RWPE1 (cell line): ENCODE results near the gene PER3.
A peak's percentile ranks its signal among the peaks of the same experiment; 100 is the strongest.
"Not testable (repeated sequence)": the region's sequence is repeated elsewhere in the genome, so short reads cannot be mapped to it uniquely, and the experiment has no call there.

Source experiments
- CTCF ChIA-PET: fragments of 350-600 bp; sonication (Branson Sonifier 250); formaldehyde crosslinking; extraction: SDS; loops from one replicate; lab custom pipeline; 2021; lab: Yijun Ruan, JAX
- POLR2A ChIA-PET: fragments of 400-600 bp; formaldehyde crosslinking; extraction: SDS; loops from one replicate; lab custom pipeline; 2020; ENCODE audit warnings: antibody characterized with exemption; ENCODE audit not compliant: low non-redundant PET; lab: Yijun Ruan, JAX
- DNase-seq: peaks from one replicate; pipeline ENCODE4 v3.0.0; 2012; ENCODE audit warnings: low spot score
- H3K27ac ChIP-seq: fragments of 450-650 bp; 2 replicates; pipeline ENCODE4 v1.5.1; 2017
- CTCF ChIP-seq: fragments of 450-650 bp; conservative IDR thresholded peaks from 2 replicates; pipeline ENCODE4 v1.5.1; 2017; ENCODE audit warnings: low read depth, mild to moderate bottlenecking

Gene PER3

GRCh38 chr1:7781923-7782495 is 2.1 kb upstream of the PER3 start:
- H3K27ac ChIP-seq, result peak overlapping the region; percentile 63
- POLR2A ChIA-PET, result no interaction called here
- DNase-seq, result no peak
- no peak for TF ChIP-seq CTCF
- CTCF ChIA-PET, result interaction anchor here (0.6 kb wide), 1 partner anchor 120 kb away, joined by 3 read pairs; no protein-coding TSS in a partner anchor

GRCh38 chr1:7783178-7783711 is 846 bp upstream of the PER3 start:
- POLR2A ChIA-PET, result interaction anchor here (0.6 kb wide), 1 partner anchor 178 kb away, joined by 3 read pairs; no protein-coding TSS in a partner anchor
- peak overlapping the region; percentile 88 for H3K27ac ChIP-seq
- CTCF ChIA-PET, result interaction anchor here (0.7 kb wide), 1 partner anchor 117 kb away, joined by 3 read pairs; no protein-coding TSS in a partner anchor
- TF ChIP-seq CTCF, result no peak
- DNase-seq, result peak; percentile 71

- CTCF ChIA-PET, result interaction anchor here (1.1 kb wide), 1 partner anchor 34 kb away, joined by 4 read pairs; no protein-coding TSS in a partner anchor
- no peak for TF ChIP-seq CTCF
- peak overlapping the region; percentile 88 for H3K27ac ChIP-seq
- no peak for DNase-seq
- POLR2A ChIA-PET, result no interaction called here
These were observed 491 bp downstream of the PER3 start for GRCh38 chr1:7784492-7785071.

- DNase-seq, result no peak
- TF ChIP-seq CTCF, result no peak
- ChIA-PET CTCF (interaction anchor here (0.6 kb wide), 1 partner anchor 19 kb away, joined by 3 read pairs; no protein-coding TSS in a partner anchor), POLR2A (no interaction called here)
- H3K27ac ChIP-seq, result peak overlapping the region; percentile 88
These were observed 1.0 kb downstream of the PER3 start for GRCh38 chr1:7785108-7785507.

- DNase-seq, result no peak
- POLR2A ChIA-PET, result no interaction called here
- no peak for TF ChIP-seq CTCF
- no peak overlapping the region for H3K27ac ChIP-seq
- CTCF ChIA-PET, result no interaction called here
These were observed 2.7 kb downstream of the PER3 start for GRCh38 chr1:7786795-7787194.

- no peak for TF ChIP-seq CTCF
- ChIA-PET CTCF (no interaction called here), POLR2A (no interaction called here)
- DNase-seq, result no peak
- H3K27ac ChIP-seq, result no peak overlapping the region
These were observed 5.7 kb downstream of the PER3 start for GRCh38 chr1:7789828-7790227.

- POLR2A ChIA-PET, DNase-seq, CTCF ChIA-PET, H3K27ac ChIP-seq: not testable (repeated sequence)
These were observed 6.9 kb downstream of the PER3 start for GRCh38 chr1:7791027-7791426.
